ENCODE measurements around the gene SDS.
"Not testable (repeated sequence)": the region's sequence is repeated elsewhere in the genome, so short reads cannot be mapped to it uniquely, and the experiment has no call there.

Gene SDS

DNA sequence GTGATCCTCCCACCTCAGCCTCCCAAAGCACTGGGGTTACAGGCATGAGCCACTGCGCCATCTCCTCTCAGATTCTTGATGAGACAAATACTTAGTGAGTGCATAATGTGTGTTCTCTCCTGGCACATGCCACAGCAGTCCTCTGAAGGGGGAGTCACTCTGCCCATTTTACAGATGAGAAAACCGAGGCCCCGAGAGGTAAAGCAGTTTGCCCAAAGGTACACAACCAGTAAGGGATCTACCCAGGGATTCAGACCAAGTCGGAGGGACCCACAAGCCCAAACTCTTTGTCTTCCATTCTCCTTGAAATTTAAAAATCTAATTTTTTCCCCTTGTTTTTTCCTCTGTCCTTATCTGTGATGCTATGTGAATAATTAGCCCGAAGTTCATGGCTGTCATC, 39.0 kb downstream of the SDS start:
- H3K4me3 ChIP-seq (ENCODE audit: low read depth, low read length) = no peak overlapping the region
- no peak for DNase-seq (ENCODE audit: low read depth)
- TF ChIP-seq, protein P1, sequence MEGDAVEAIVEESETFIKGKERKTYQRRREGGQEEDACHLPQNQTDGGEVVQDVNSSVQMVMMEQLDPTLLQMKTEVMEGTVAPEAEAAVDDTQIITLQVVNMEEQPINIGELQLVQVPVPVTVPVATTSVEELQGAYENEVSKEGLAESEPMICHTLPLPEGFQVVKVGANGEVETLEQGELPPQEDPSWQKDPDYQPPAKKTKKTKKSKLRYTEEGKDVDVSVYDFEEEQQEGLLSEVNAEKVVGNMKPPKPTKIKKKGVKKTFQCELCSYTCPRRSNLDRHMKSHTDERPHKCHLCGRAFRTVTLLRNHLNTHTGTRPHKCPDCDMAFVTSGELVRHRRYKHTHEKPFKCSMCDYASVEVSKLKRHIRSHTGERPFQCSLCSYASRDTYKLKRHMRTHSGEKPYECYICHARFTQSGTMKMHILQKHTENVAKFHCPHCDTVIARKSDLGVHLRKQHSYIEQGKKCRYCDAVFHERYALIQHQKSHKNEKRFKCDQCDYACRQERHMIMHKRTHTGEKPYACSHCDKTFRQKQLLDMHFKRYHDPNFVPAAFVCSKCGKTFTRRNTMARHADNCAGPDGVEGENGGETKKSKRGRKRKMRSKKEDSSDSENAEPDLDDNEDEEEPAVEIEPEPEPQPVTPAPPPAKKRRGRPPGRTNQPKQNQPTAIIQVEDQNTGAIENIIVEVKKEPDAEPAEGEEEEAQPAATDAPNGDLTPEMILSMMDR (IDR thresholded peaks at IDR 0.05; ENCODE audit: control insufficient read depth, extremely low read depth, insufficient read depth) = no peak

DNA sequence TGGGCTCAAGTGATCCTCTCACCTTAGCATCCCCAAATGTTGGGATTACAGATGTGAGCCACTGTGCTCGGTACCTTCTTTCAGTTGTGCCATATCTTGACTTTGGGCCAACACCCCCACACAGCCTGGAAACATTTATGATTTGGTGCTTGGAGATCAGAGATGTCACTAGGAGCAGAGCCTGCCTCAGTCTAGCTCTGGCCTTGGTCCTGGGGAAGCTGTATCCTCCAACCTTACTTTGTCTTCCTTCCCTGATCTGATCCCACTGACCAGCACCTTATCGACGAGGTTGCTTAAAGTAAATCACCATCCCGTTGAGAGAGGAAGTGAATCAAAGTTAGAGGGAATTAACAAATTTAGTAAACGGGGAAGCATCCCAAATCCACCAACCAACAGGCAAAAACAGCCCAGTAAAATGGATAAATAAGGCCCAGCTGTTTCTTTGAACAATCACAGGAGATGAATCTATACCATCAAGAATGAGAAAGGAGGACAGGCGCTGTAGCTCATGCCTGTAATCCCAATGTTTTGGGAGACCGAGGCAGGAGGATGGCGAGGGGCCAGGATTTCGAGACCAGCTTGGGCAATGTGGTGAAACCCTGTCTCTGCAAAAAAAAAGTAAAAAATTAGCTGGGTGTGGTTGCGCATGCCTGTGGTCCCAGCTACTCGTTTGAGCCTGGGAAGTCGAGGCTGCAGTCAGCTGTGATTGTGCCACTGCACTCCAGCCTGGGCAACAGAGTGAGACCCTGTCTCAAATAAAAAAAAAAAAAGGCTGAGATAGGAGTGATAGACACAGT, 41.9 kb downstream of the SDS start:
- DNase-seq (ENCODE audit: low read depth) = no peak
- TF ChIP-seq, protein P1 (IDR thresholded peaks at IDR 0.05; ENCODE audit: control insufficient read depth, extremely low read depth, insufficient read depth) = no peak
- H3K4me3 ChIP-seq (ENCODE audit: low read depth, low read length) = no peak overlapping the region

DNA sequence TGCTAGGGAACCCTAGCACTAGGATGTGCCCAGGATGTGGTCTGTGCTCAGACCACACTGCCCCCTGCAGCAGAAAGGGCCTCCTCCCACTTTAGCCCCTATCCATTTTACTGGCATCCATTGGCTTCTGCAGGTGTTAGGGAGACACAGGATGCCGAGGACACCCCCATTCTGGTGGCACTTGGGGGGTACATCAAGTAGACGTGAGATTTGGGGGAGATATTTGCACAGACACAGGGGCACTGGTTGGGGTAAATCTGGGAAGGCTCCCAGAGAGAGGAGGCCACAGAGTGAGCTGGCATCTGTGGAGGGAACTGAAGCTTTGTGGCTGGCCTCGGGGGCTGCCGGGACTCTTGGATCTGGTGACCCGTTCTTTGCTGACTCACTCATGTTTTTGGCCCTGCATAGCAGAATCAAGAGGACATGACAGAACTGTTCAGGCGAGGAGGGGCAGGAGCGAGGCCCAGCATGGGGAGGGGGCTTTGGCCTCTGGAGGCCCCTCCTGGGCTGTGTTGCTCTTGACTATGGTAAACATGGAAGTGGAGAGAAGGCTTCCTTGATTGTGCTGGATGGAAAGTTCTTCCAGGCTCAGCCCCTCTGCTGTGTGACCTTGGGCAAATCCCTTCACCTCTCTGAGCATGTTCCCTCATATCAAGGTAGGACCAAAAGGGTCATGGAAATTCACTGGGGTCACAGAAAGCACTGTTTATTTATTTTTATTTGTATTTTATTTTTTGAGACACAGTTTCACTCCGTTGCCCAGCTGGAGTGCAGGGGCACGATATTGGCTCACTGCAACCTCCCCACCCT, 43.5 kb downstream of the SDS start:
- H3K4me3 ChIP-seq (ENCODE audit: low read depth, low read length) = no peak overlapping the region
- TF ChIP-seq, protein P1 (IDR thresholded peaks at IDR 0.05; ENCODE audit: control insufficient read depth, extremely low read depth, insufficient read depth) = no peak

DNA sequence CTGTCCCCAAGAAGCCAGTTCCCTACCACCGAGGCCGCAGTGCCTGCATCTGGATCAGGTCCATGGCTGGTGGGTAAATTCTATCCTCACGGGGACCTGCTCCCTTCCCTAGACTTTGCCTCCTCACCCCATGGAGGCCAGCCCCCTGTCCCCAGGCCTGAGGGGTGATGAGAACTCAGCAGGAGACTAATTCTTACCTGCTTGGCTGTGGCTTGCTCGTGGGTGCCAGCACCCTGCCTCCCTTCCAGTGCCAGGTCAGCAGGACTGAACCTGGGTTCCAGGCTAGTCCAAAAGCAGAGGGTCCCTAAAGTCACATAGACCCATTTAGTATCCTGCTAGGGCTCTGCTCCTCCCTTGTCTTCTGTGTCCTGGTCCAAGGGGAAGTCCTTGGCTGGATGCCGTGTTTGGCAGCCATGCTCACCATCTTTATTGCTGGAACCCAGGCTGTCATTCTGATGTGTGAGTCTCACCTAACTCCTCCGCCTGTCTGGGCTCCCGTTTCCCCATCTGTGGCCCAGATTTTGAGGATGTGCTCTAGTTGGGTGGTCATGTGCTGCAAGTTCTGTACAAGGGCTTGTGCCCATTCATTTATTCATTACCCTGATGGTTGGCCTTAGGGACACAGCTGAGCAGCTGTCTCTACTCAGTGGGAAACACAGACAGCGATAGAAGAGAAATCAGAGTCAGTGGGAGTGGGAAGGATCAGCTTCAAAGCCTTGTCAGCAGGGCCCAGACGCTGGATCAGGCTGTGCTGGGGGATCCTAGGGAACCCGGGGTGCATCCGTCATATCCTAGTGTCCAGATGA, 44.4 kb downstream of the SDS start:
- TF ChIP-seq, protein P1 (IDR thresholded peaks at IDR 0.05; ENCODE audit: control insufficient read depth, extremely low read depth, insufficient read depth) = no peak
- peak overlapping the region; percentile 88 for H3K4me3 ChIP-seq (ENCODE audit: low read depth, low read length)
- DNase-seq (ENCODE audit: low read depth) = peak; percentile 7

More for the DNA sequence above, 43.5 kb downstream of the SDS start:
- no peak for DNase-seq (ENCODE audit: low read depth)

DNA sequence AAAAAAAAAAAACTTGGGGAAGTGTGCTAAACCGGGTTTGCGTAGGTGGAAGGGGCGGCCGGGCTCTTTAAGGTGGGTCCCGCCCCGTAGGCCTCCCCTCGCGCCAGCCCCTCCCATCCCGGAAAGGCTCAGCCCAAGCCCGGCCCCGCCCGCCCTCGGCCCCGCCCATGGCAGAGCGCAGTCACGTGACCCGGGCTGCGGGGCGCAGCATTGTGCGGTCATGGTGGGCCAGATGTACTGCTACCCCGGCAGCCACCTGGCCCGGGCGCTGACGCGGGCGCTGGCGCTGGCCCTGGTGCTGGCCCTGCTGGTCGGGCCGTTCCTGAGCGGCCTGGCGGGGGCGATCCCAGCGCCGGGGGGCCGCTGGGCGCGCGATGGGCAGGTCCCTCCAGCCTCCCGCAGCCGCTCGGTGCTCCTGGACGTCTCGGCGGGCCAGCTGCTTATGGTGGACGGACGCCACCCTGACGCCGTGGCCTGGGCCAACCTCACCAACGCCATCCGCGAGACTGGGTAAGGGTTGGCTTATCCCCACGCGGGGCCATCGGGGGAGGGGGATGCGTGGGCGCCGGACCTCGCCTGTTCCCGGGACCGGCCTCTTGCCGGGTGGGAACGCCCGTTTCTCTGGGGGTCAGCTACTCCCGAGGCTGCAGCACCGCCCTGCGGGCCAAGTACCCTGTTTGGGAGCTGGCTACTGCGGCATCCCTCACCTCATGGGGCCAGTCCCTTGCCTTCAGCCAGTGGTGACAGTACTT, 45.1 kb downstream of the SDS start, which contains the start of gene PLBD2:
TSS of gene PLBD2 (plus strand) at position 207 of the 752 bp plus-strand sequence. CDS start at position 221, 14 bp downstream.
- DNase-seq (ENCODE audit: low read depth) = peak; percentile 63
- peak within 1 kb of the TSS; percentile 88 for H3K4me3 ChIP-seq (ENCODE audit: low read depth, low read length)
- TF ChIP-seq, protein P1 (IDR thresholded peaks at IDR 0.05; ENCODE audit: control insufficient read depth, extremely low read depth, insufficient read depth) = 0 out of 2 replicates have a peak, but pooled peaks have one; percentile 8

DNA sequence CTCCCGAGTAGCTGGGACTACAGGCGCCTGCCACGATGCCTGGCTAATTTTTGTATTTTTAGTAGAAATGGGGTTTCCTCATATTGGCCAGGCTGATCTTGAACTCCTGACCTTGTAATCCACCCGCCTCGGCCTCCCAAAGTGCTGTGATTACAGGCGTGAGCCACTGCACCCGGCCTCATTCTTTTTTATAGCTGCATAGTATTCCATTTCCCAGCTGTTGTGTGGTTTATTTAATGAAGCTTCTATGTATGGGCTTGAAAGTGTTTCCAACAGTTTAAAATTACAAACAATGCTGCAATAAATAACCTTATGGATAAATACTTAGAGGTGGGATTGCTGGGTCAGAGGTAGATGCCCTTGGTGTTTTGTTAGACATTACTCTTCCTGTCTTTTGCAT, 49.5 kb downstream of the SDS start:
- H3K4me3 ChIP-seq (ENCODE audit: low read depth, low read length); DNase-seq (ENCODE audit: low read depth): not testable (repeated sequence)
